Calu3 (cell line): ENCODE data around the gene FBXW11. TPM values are rescaled to one million over a fixed set of nuclear protein-coding genes. Genes with fewer than 3 reads are reported as not detected.
A peak's percentile ranks its signal among the peaks of the same experiment; 100 is the strongest.

Experiments used
- BruUV-seq: library from RNA; stranded (reverse); fragments of 400-500 nt; replicated peaks from 2 replicates; lab custom pipeline; 2021; lab: Mats Ljungman, UMichigan
- CTCF ChIA-PET: fragments of 300-600 bp; sonication (Branson Sonifier 250); formaldehyde crosslinking; loops from one replicate; lab custom pipeline; 2022; ENCODE audit warnings: antibody characterized with exemption; lab: Charles Lee
- DNase-seq: peaks from one replicate; pipeline ENCODE4 v3.0.0; 2022
- H3K27ac Mint-ChIP-seq: one replicate; pipeline ENCODE4 v1.8.0; 2022; ENCODE audit warnings: mixed read lengths; ENCODE audit not compliant: unreplicated experiment
- H3K27me3 Mint-ChIP-seq: one replicate; pipeline ENCODE4 v1.8.0; 2022; ENCODE audit warnings: mixed read lengths; ENCODE audit not compliant: unreplicated experiment
- H3K36me3 Mint-ChIP-seq: one replicate; pipeline ENCODE4 v1.8.0; 2022; ENCODE audit warnings: mild to moderate bottlenecking, moderate library complexity, mixed read lengths; ENCODE audit not compliant: insufficient read depth, unreplicated experiment
- H3K4me1 Mint-ChIP-seq: one replicate; pipeline ENCODE4 v1.8.0; 2022; ENCODE audit warnings: mild to moderate bottlenecking, low read depth, mixed read lengths; ENCODE audit not compliant: unreplicated experiment
- H3K4me3 Mint-ChIP-seq: one replicate; pipeline ENCODE4 v1.8.0; 2022; ENCODE audit warnings: mild to moderate bottlenecking, low read depth, moderate library complexity, mixed read lengths; ENCODE audit not compliant: unreplicated experiment
- H3K9me3 Mint-ChIP-seq: one replicate; pipeline ENCODE4 v1.8.0; 2022; ENCODE audit warnings: low read depth, mixed read lengths; ENCODE audit not compliant: unreplicated experiment
- intact Hi-C: fragments of 100-400 bp; cut with micrococcal nuclease; formaldehyde crosslinking; loops from one replicate; pipeline ENCODE4 v1.10.0; 2022; ENCODE audit not compliant: unreplicated experiment
- total RNA-seq: library from RNA; stranded (reverse); gene quantifications from 2 replicates; pipeline ENCODE4 v1.2.3, GENCODE V29; 2022
- TF ChIP-seq, protein P1 (sequence below): fragments of 200-600 bp; IDR thresholded peaks from one replicate; pipeline ENCODE4 v1.8.0; 2022; ENCODE audit warnings: antibody characterized with exemption; ENCODE audit not compliant: unreplicated experiment

Gene FBXW11
- total RNA-seq, 1 experiment from 2014 or later, result 63.3 TPM

DNA sequence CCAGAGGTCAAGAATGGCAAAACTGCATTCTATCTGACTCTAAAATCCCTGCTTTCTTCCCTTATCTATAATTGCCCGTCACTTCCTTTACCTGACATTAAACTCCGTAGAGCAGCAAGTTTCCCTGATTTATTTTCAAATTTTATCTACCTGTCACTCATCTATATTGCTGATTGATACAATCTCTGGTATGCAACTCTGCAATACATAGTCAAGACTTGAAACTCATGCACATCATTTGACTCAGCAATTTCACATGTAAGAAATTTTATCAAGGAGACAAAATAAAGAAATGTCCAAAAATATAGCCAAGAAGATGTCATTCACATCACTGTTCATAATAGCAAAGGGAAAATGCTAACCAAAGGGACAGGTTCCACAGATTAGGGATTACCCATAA is 39.5 kb downstream of the FBXW11 start:
- Mint-ChIP-seq H3K27ac (no peak overlapping the region), H3K4me1 (peaks cover 41% of the 10 kb centered on the region), H3K4me3 (no peak overlapping the region), H3K9me3 (peaks cover 2% of the 10 kb centered on the region), H3K36me3 (no peaks in the 10 kb centered on the region), H3K27me3 (no peaks in the 10 kb centered on the region)
- BruUV-seq, result no TSS peak
- intact Hi-C loops, result no loop called here
- CTCF ChIA-PET, result no interaction called here
- TF ChIP-seq, protein P1, sequence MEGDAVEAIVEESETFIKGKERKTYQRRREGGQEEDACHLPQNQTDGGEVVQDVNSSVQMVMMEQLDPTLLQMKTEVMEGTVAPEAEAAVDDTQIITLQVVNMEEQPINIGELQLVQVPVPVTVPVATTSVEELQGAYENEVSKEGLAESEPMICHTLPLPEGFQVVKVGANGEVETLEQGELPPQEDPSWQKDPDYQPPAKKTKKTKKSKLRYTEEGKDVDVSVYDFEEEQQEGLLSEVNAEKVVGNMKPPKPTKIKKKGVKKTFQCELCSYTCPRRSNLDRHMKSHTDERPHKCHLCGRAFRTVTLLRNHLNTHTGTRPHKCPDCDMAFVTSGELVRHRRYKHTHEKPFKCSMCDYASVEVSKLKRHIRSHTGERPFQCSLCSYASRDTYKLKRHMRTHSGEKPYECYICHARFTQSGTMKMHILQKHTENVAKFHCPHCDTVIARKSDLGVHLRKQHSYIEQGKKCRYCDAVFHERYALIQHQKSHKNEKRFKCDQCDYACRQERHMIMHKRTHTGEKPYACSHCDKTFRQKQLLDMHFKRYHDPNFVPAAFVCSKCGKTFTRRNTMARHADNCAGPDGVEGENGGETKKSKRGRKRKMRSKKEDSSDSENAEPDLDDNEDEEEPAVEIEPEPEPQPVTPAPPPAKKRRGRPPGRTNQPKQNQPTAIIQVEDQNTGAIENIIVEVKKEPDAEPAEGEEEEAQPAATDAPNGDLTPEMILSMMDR, result no peak
- DNase-seq, result no peak

DNA sequence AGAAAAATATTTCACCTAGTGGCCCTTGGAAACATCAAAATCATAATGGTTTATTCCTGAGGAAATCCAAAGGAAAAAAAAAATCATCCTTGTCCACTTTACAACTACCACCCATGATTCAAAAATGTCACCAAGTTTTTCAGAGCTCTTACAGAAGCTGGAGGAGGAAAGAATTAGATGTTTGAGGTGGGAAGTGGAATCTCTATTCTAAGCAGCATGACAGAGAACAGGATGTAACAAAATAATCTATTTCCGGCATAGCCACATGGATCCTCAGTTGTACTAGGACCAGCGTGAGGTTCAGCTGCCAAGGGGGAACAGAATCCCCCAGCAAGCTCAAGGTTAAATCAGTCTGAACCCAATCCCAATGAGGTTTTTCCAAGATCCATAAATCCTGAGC is 40.2 kb downstream of the FBXW11 start:
- CTCF ChIA-PET, result no interaction called here
- Mint-ChIP-seq H3K9me3 (peaks cover 2% of the 10 kb centered on the region), H3K36me3 (no peaks in the 10 kb centered on the region), H3K4me3 (no peak overlapping the region), H3K27me3 (no peaks in the 10 kb centered on the region), H3K27ac (no peak overlapping the region), H3K4me1 (peaks cover 41% of the 10 kb centered on the region)
- intact Hi-C loops, result no loop called here
- TF ChIP-seq, protein P1, result no peak
- DNase-seq, result no peak
- no TSS peak for BruUV-seq

DNA sequence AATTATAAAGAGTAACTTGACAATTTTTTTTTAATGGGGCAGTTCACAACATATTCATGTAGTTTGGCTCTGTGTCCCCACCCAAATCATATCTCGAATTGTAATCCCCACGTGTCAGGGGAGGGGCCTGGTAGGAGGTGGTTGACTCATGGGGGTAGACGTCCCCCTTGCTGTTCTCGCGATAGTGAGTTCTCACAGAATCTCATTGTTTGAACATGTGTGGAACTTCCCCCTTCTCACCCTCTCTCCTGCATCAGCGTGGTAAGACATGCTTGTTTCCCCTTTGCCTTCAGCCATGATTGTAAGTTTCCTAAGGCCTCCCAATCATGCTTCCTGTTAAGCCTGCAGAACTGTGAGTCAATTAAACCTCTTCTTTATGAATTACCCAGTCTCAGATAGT is 40.7 kb downstream of the FBXW11 start:
- Mint-ChIP-seq H3K27ac (no peak overlapping the region), H3K36me3 (no peaks in the 10 kb centered on the region), H3K4me3 (no peak overlapping the region), H3K27me3 (no peaks in the 10 kb centered on the region), H3K4me1 (peaks cover 41% of the 10 kb centered on the region), H3K9me3 (peaks cover 2% of the 10 kb centered on the region)
- DNase-seq, result no peak
- intact Hi-C loops, result no loop called here
- BruUV-seq, result no TSS peak
- TF ChIP-seq, protein P1, result no peak
- CTCF ChIA-PET, result no interaction called here

DNA sequence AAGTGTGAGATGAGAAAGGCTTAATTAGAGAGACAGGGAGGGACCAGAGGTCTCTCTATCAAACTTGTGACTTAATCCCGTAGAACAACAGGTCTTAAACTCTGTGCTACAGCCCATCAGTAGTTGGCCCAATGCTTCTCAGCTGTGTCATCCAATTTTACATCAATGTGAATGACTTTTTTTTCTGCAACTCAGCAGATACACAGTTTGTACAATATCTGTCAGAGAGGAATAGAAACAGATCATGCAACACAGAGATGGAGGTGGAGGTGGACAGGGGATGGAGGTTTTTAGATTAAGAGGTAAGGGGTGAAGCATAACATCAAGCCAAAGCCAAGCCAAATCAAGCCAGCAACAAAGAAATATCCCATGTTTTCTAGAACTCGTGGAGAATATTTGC is 43.0 kb downstream of the FBXW11 start:
- TF ChIP-seq, protein P1, result no peak
- Mint-ChIP-seq H3K27me3 (no peaks in the 10 kb centered on the region), H3K4me3 (no peak overlapping the region), H3K27ac (peak overlapping the region; percentile 14), H3K36me3 (peaks cover 8% of the 10 kb centered on the region), H3K4me1 (peaks cover 33% of the 10 kb centered on the region), H3K9me3 (no peaks in the 10 kb centered on the region)
- intact Hi-C loops, result no loop called here
- DNase-seq, result no peak
- no TSS peak for BruUV-seq
- CTCF ChIA-PET, result no interaction called here
